Measurements from ENCODE around the gene SEPSECS.

Gene SEPSECS

GRCh38 chr4:25180524-25181131 lies 20.4 kb upstream of the SEPSECS start:
- peak; percentile 76 for TF ChIP-seq CTCF (conservative IDR thresholded peaks at IDR 0.05)
- no peak for TF ChIP-seq ZFX (IDR thresholded peaks at IDR 0.05)
- H3K27ac ChIP-seq, result no peak overlapping the region

- H3K27ac ChIP-seq, result no peak overlapping the region
- TF ChIP-seq CTCF (conservative IDR thresholded peaks at IDR 0.05), result no peak
- no peak for TF ChIP-seq ZFX (IDR thresholded peaks at IDR 0.05)
These were observed 18.6 kb upstream of the SEPSECS start for GRCh38 chr4:25178838-25179261.

GRCh38 chr4:25177147-25177546 lies 16.9 kb upstream of the SEPSECS start:
- TF ChIP-seq ZFX (IDR thresholded peaks at IDR 0.05) (no peak), CTCF (conservative IDR thresholded peaks at IDR 0.05) (no peak)
- H3K27ac ChIP-seq, result no peak overlapping the region

GRCh38 chr4:25174674-25175073 lies 14.4 kb upstream of the SEPSECS start:
- no peak overlapping the region for H3K27ac ChIP-seq
- no peak for TF ChIP-seq ZFX (IDR thresholded peaks at IDR 0.05)

GRCh38 chr4:25172961-25173915 lies 13.0 kb upstream of the SEPSECS start:
- no peak for TF ChIP-seq CTCF (conservative IDR thresholded peaks at IDR 0.05)
- no peak for TF ChIP-seq ZFX (IDR thresholded peaks at IDR 0.05)
- H3K27ac ChIP-seq, result no peak overlapping the region

GRCh38 chr4:25171201-25171865 lies 11.1 kb upstream of the SEPSECS start:
- TF ChIP-seq CTCF (conservative IDR thresholded peaks at IDR 0.05), result no peak
- TF ChIP-seq ZFX (IDR thresholded peaks at IDR 0.05), result no peak
- H3K27ac ChIP-seq, result no peak overlapping the region

- H3K27ac ChIP-seq, result no peak overlapping the region
- TF ChIP-seq ZFX (IDR thresholded peaks at IDR 0.05), result no peak
- TF ChIP-seq CTCF (conservative IDR thresholded peaks at IDR 0.05), result no peak
These were observed 9.2 kb upstream of the SEPSECS start for GRCh38 chr4:25169446-25169845.
